ENCODE measurements around the gene NUTF2. TPM values are rescaled to one million over a fixed set of nuclear protein-coding genes. Genes with fewer than 3 reads are reported as not detected.
A peak's percentile ranks its signal among the peaks of the same experiment; 100 is the strongest.

The NUTF2 gene
- total and polyA plus RNA-seq, 2 of the 8 experiments (the other 6 are each of a cell fraction or from before 2014, with no cell fraction given), result 219 to 377 TPM

DNA sequence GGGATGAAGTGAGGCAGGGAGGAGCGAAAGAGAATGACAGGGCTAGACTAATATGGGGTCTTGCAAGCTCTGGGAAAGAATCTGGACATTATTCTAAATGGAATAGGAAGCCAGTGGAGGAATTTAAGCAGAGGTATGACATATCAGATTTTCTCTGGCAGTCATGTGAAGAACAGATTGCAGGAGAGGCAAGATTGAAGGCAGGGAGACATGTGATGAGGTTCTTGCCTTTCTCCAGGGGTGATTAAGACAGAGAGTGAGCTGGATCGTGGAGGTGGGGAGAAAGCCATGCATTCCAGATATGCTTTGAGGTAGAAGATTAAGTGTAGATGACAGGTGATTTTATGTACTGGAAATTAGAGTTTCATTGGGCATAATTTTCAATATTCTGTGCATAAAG is 8.9 kb upstream of the NUTF2 start:
- Histone ChIP-seq H2BK12ac (ENCODE audit: low read depth, low read length) (no peak overlapping the region), H2AFZ (ENCODE audit: low read length) (no peak overlapping the region), H3K4me2 (ENCODE audit: insufficient read depth in 1 of 2, low read depth in 2 of 2, low read length in 2 of 2) (no peak overlapping the region), H3K79me2 (ENCODE audit: control insufficient read depth in 1 of 2, insufficient read depth in 2 of 2, low read length in 2 of 2) (peaks cover 0 to 3% of the 10 kb centered on the region in 2 experiments; a peak in 2 of 4 replicates), H3K18ac (ENCODE audit: extremely low read depth, low read length) (no peak overlapping the region), H3K27me3 (replicated peaks in 1 of 4; ENCODE audit: control insufficient read depth in 3 of 4, extremely low read depth in 1 of 4, insufficient read depth in 3 of 4, low read length in 3 of 4) (no peaks in the 10 kb centered on the region), H3K56ac (replicated peaks; ENCODE audit: insufficient read length, low read depth, low read length) (no peak overlapping the region), H3K79me1 (ENCODE audit: low read depth, low read length) (no peaks in the 10 kb centered on the region; the same call in 1 of the 2 replicates), H3K9ac (replicated peaks in 1 of 4; ENCODE audit: extremely low read depth in 1 of 4, low read depth in 3 of 4, low read length in 3 of 4) (no peak overlapping the region), H3K27ac (ENCODE audit: low read depth, low read length) (no peak overlapping the region), H2AK5ac (ENCODE audit: low read depth, low read length) (no peak overlapping the region), H4K91ac (replicated peaks; ENCODE audit: insufficient read length, low read length) (no peak overlapping the region), H2BK5ac (ENCODE audit: low read depth, low read length) (no peak overlapping the region), H3K4me1 (replicated peaks in 1 of 4; ENCODE audit: control insufficient read depth in 3 of 4, insufficient read depth in 4 of 4, low read length in 3 of 4) (peaks cover 0 to 5% (median 3%) of the 10 kb centered on the region in 4 experiments; a peak in 4 of 7 replicates), H3K4me3 (ENCODE audit: extremely low read depth in 1 of 4, insufficient read depth in 2 of 4, low read depth in 3 of 4, low read length in 4 of 4) (no peak overlapping the region), H3K14ac (ENCODE audit: insufficient read length) (no peak overlapping the region), H4K8ac (ENCODE audit: extremely low read depth, insufficient read depth, low read length) (no peak overlapping the region), H3K23ac (ENCODE audit: insufficient read length) (no peak overlapping the region), H3K23me2 (ENCODE audit: low read depth, low read length) (peaks cover 11% of the 10 kb centered on the region), H2BK15ac (ENCODE audit: low read length) (0 out of 2 replicates have a peak overlapping the region, but pooled peaks have one; percentile 72), H4K20me1 (replicated peaks in 1 of 2; ENCODE audit: control insufficient read depth in 1 of 2, insufficient read depth in 2 of 2, low read length in 2 of 2) (peaks cover 0 to 3% of the 10 kb centered on the region in 2 experiments), H2BK120ac (replicated peaks; ENCODE audit: low read depth, low read length) (no peak overlapping the region), H3K4ac (replicated peaks; ENCODE audit: insufficient read length, low read depth, low read length) (no peak overlapping the region), H2BK20ac (ENCODE audit: low read length) (no peak overlapping the region), H3K36me3 (ENCODE audit: control insufficient read depth in 2 of 4, insufficient read depth in 4 of 4, low read length in 3 of 4) (no peaks in the 10 kb centered on the region), H4K5ac (ENCODE audit: insufficient read length, low read depth, low read length) (no peak overlapping the region), H3K9me3 (ENCODE audit: insufficient read depth in 2 of 2, low read depth in 1 of 2, low read length in 1 of 2) (no peaks in the 10 kb centered on the region)
- DNase-seq (ENCODE audit: low read depth in 1 of 2, low spot score in 2 of 2), result no peak
- POLR2A ChIA-PET (ENCODE audit: partially characterized antibody), result interaction anchor here (1.3 kb wide), 1 partner anchor 8 kb away, joined by 3 read pairs; no protein-coding TSS in a partner anchor
- TF ChIP-seq E2F6 (IDR thresholded peaks at IDR 0.05) (no peak), GTF2F1 (IDR thresholded peaks at IDR 0.05; ENCODE audit: borderline replicate concordance, low read depth, low read length) (no peak)
- WGBS, 2 experiments (ENCODE audit: extremely low coverage in 1 of 2, insufficient coverage in 1 of 2, insufficient read length in 1 of 2, insufficient replicate concordance in 2 of 2, low coverage in 1 of 2, low lambda C conversion rate in 2 of 2, missing lambda C conversion rate in 1 of 2), result 91% methylated on average over 2 of the region's 2 CpGs; no CpG with 5 or more reads in 1 of the 2 experiments
- CTCF ChIA-PET (ENCODE audit: partially characterized antibody), result interaction anchor here (0.6 to 1.0 kb wide), 2 partner anchors 10 to 70 kb away, joined by 4 read pairs; partner anchors contain the start of gene CENPT
- no peak for FAIRE-seq
